ENCODE results near the gene PTPRN2.

GRCh38 chr7:157754416-157754790 is 833.2 kb downstream of the PTPRN2 start:
- TF ChIP-seq CTCF (conservative IDR thresholded peaks at IDR 0.05 in 1 of 2, IDR thresholded peaks at IDR 0.05 in 1 of 2; ENCODE audit: low read depth in 1 of 2, low read length in 2 of 2) (no peak), EZH2 (IDR thresholded peaks at IDR 0.05; ENCODE audit: low read length, missing control alignments) (no peak)

Data from fibroblast of lung (primary cell).